Panc1 (cell line): Measurements from ENCODE around the gene ZFHX3. TPM values are rescaled to one million over a fixed set of nuclear protein-coding genes. Genes with fewer than 3 reads are reported as not detected.

Source experiments
- ATAC-seq: fragments of 200-7000 bp; cut with Tn5 transposase; 2 replicates; pipeline ENCODE4 v1.9.1; 2020; ENCODE audit warnings: mild to moderate bottlenecking, moderate library complexity
- BruUV-seq: library from RNA; stranded (reverse); fragments of 400-500 nt; replicated peaks from 2 replicates; lab custom pipeline; 2021; lab: Mats Ljungman, UMichigan
- CTCF ChIA-PET: fragments of 300-600 bp; sonication (Branson Sonifier 250); formaldehyde crosslinking; loops from one replicate; lab custom pipeline; 2022; ENCODE audit warnings: antibody characterized with exemption; lab: Charles Lee
- POLR2A ChIA-PET: fragments of 300-600 bp; sonication (Branson Sonifier 250); formaldehyde crosslinking; loops from one replicate; lab custom pipeline; 2022; ENCODE audit warnings: antibody characterized with exemption; lab: Charles Lee
- DNase-seq: peaks from one replicate; pipeline ENCODE4 v3.0.0-alpha.2; 2010; ENCODE audit warnings: low read depth, low spot score
- H3K27ac ChIP-seq: 2 replicates; pipeline ENCODE4 v1.5.1; 2011; ENCODE audit warnings: mild to moderate bottlenecking, low read length, inconsistent platforms
- H3K27me3 ChIP-seq: fragments of 200-500 bp; sonication (Bioruptor generic); 2 replicates; pipeline ENCODE4 v1.6.0; 2014; ENCODE audit warnings: low read length, inconsistent platforms; ENCODE audit not compliant: control insufficient read depth, insufficient read depth
- H3K36me3 ChIP-seq: fragments of 200-500 bp; sonication (Bioruptor generic); 2 replicates; pipeline ENCODE4 v1.5.1; 2014; ENCODE audit warnings: inconsistent platforms, mild to moderate bottlenecking, low read length, moderate library complexity; ENCODE audit not compliant: control insufficient read depth, insufficient read depth
- H3K4me1 ChIP-seq: 2 replicates; pipeline ENCODE4 v1.5.1; 2011; ENCODE audit warnings: inconsistent platforms, mild to moderate bottlenecking, low read length, moderate library complexity; ENCODE audit not compliant: control insufficient read depth, insufficient read depth
- H3K4me3 ChIP-seq, 2 experiments: 2 replicates each; pipeline ENCODE4 v1.5.1; 2011 to 2012; ENCODE audit warnings: low read depth in 2 of 2, low read length in 2 of 2, mild to moderate bottlenecking in 2 of 2, inconsistent platforms in 1 of 2, moderate library complexity in 1 of 2
- H3K9me3 ChIP-seq: fragments of 200-500 bp; sonication (Bioruptor generic); 2 replicates; pipeline ENCODE4 v1.5.1; 2014; ENCODE audit warnings: low read depth, mild to moderate bottlenecking, inconsistent platforms, low read length, moderate library complexity; ENCODE audit not compliant: control insufficient read depth, insufficient read depth
- POLR2AphosphoS5 ChIP-seq: IDR thresholded peaks from 2 replicates; pipeline ENCODE4 v1.6.1; 2012; ENCODE audit warnings: mild to moderate bottlenecking, low read depth, low read length, moderate library complexity
- REST ChIP-seq, 2 experiments: IDR thresholded peaks; 2 replicates each; pipeline ENCODE4 v1.6.1; 2011 to 2012; ENCODE audit warnings: low read depth in 2 of 2, control low read depth in 1 of 2, low read length in 1 of 2, mild to moderate bottlenecking in 1 of 2, moderate library complexity in 1 of 2; ENCODE audit not compliant: insufficient read depth in 1 of 2
- SIN3A ChIP-seq: IDR thresholded peaks from 2 replicates; pipeline ENCODE4 v1.6.1; 2012; ENCODE audit warnings: low read depth, mild to moderate bottlenecking, low read length, moderate library complexity, borderline replicate concordance; ENCODE audit not compliant: insufficient read depth
- TCF7L2 ChIP-seq: IDR thresholded peaks from 2 replicates; pipeline ENCODE4 v1.6.1; 2011; ENCODE audit warnings: mild to moderate bottlenecking, low read depth, low read length, inconsistent platforms
- in situ Hi-C: cut with HindIII; loops from 2 replicates; pipeline ENCODE4 v1.10.0; 2016; ENCODE audit warnings: low sequenced_read_pairs, low pct_unique_long_range_greater_than_20kb
- intact Hi-C: fragments of 100-400 bp; cut with micrococcal nuclease; formaldehyde crosslinking; loops from one replicate; pipeline ENCODE4 v1.10.0; 2022; ENCODE audit not compliant: unreplicated experiment
- total RNA-seq: library from RNA; stranded (reverse); gene quantifications from one replicate; pipeline ENCODE4 v1.2.1, GENCODE V29; 2021; ENCODE audit not compliant: unreplicated experiment
- TF ChIP-seq, protein P1 (sequence below): fragments of 450-650 bp; IDR thresholded peaks from 2 replicates; pipeline ENCODE4 v1.5.1; 2017; ENCODE audit warnings: mild to moderate bottlenecking

ZFHX3 gene
- total RNA-seq, 1 experiment from 2014 or later, result 7.1 TPM

- no TSS peak for BruUV-seq
- ATAC-seq (no peak; the same call in 1 of the 2 replicates), DNase-seq (no peak)
- no peaks in the 10 kb centered on the region for H3K9me3 ChIP-seq
- TF ChIP-seq SIN3A (no peak), REST (IDR thresholded peaks at IDR 0.05; ENCODE audit: insufficient read depth in 1 of 2, low read depth in 2 of 2, low read length in 1 of 2) (no peak), POLR2AphosphoS5 (no peak), TCF7L2 (no peak)
- TF ChIP-seq, protein P1, sequence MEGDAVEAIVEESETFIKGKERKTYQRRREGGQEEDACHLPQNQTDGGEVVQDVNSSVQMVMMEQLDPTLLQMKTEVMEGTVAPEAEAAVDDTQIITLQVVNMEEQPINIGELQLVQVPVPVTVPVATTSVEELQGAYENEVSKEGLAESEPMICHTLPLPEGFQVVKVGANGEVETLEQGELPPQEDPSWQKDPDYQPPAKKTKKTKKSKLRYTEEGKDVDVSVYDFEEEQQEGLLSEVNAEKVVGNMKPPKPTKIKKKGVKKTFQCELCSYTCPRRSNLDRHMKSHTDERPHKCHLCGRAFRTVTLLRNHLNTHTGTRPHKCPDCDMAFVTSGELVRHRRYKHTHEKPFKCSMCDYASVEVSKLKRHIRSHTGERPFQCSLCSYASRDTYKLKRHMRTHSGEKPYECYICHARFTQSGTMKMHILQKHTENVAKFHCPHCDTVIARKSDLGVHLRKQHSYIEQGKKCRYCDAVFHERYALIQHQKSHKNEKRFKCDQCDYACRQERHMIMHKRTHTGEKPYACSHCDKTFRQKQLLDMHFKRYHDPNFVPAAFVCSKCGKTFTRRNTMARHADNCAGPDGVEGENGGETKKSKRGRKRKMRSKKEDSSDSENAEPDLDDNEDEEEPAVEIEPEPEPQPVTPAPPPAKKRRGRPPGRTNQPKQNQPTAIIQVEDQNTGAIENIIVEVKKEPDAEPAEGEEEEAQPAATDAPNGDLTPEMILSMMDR, result no peak
- no peaks in the 10 kb centered on the region for H3K27me3 ChIP-seq
- peaks cover 25% of the 10 kb centered on the region for H3K4me1 ChIP-seq
- CTCF ChIA-PET, result no interaction called here
- intact Hi-C loops, result no loop called here
- POLR2A ChIA-PET, result no interaction called here
- H3K27ac ChIP-seq, result peak overlapping the region; percentile 87
- no peaks in the 10 kb centered on the region for H3K36me3 ChIP-seq
- no peak overlapping the region; a peak in 1 of 4 replicates for H3K4me3 ChIP-seq
- in situ Hi-C loops, result no loop called here
Measured at GRCh38 chr16:73018821-73019456, 29.0 kb downstream of the ZFHX3 start.

DNA sequence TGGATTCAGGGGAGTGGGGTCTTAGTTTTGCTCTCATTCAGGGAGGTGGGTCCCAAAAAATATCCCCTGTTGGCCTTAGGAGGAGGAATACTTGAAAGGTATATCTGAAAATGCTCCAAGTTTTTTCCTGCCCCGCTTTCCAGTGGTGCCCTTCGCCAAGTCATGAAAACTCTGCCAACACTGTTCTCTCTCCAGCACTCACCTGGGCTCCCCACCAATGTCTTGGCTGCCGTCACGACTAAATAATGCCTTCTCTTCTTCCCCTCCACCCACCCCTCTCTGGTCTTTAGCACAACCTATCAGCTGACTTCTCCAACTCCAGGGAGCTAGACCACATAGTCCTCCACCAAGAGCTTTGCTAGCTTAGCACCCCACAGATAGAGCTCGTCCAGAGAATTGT, 30.6 kb downstream of the ZFHX3 start:
- Histone ChIP-seq H3K27ac (no peak overlapping the region; the same call in 1 of the 2 replicates), H3K4me1 (peaks cover 25% of the 10 kb centered on the region), H3K9me3 (no peaks in the 10 kb centered on the region), H3K27me3 (no peaks in the 10 kb centered on the region), H3K4me3 (no peak overlapping the region), H3K36me3 (no peaks in the 10 kb centered on the region)
- no TSS peak for BruUV-seq
- intact Hi-C loops, result no loop called here
- in situ Hi-C loops, result no loop called here
- DNase-seq, result no peak
- TF ChIP-seq REST (IDR thresholded peaks at IDR 0.05; ENCODE audit: insufficient read depth in 1 of 2, low read depth in 2 of 2, low read length in 1 of 2) (no peak), SIN3A (no peak), TCF7L2 (no peak), POLR2AphosphoS5 (no peak)
- TF ChIP-seq, protein P1, result no peak
- no peak for ATAC-seq
- CTCF ChIA-PET, result no interaction called here
- POLR2A ChIA-PET, result no interaction called here
